Measurements from ENCODE around the gene ABCA3. TPM values are rescaled to one million over a fixed set of nuclear protein-coding genes. Genes with fewer than 3 reads are reported as not detected.

ABCA3 gene
- total RNA-seq, 1 experiment from 2014 or later, result 7.6 TPM

- peaks cover 8% of the 10 kb centered on the region for H3K4me1 Mint-ChIP-seq (ENCODE audit: low read depth, unreplicated experiment)
- no peaks in the 10 kb centered on the region for H3K9me3 Mint-ChIP-seq (ENCODE audit: low read depth, unreplicated experiment)
- DNase-seq, result no peak
- H3K27ac Mint-ChIP-seq (ENCODE audit: unreplicated experiment), result no peak overlapping the region
- peaks cover 70% of the 10 kb centered on the region for H3K36me3 Mint-ChIP-seq (ENCODE audit: insufficient read depth, unreplicated experiment)
- H3K4me3 Mint-ChIP-seq (ENCODE audit: low read depth, unreplicated experiment), result no peak overlapping the region
- no TSS peak for BruUV-seq (replicated peaks)
- CTCF ChIA-PET, result no interaction called here
- no peak for TF ChIP-seq CTCF (IDR thresholded peaks at IDR 0.05; ENCODE audit: unreplicated experiment)
- intact Hi-C loops (cut with micrococcal nuclease; ENCODE audit: unreplicated experiment), result no loop called here
- H3K27me3 Mint-ChIP-seq (ENCODE audit: unreplicated experiment), result no peaks in the 10 kb centered on the region
Observed at GRCh38 chr16:2237102-2237482, 103.4 kb downstream of the ABCA3 start.

GRCh38 chr16:2236337-2237101, 104.0 kb downstream of the ABCA3 start, which contains the start of gene DNASE1L2:
Gene DNASE1L2 (plus strand): TSS chr16:2236444. CDS start chr16:2236817, 373 bp downstream.
- intact Hi-C loops (cut with micrococcal nuclease; ENCODE audit: unreplicated experiment), result no loop called here
- TF ChIP-seq CTCF (IDR thresholded peaks at IDR 0.05; ENCODE audit: unreplicated experiment), result no peak
- H3K4me1 Mint-ChIP-seq (ENCODE audit: low read depth, unreplicated experiment), result peaks cover 8% of the 10 kb centered on the region
- peak within 1 kb of the TSS; percentile 31 for H3K27ac Mint-ChIP-seq (ENCODE audit: unreplicated experiment)
- DNase-seq, result no peak
- H3K9me3 Mint-ChIP-seq (ENCODE audit: low read depth, unreplicated experiment), result no peaks in the 10 kb centered on the region
- H3K36me3 Mint-ChIP-seq (ENCODE audit: insufficient read depth, unreplicated experiment), result peaks cover 69% of the 10 kb centered on the region
- peak within 1 kb of the TSS; percentile 32 for H3K4me3 Mint-ChIP-seq (ENCODE audit: low read depth, unreplicated experiment)
- H3K27me3 Mint-ChIP-seq (ENCODE audit: unreplicated experiment), result no peaks in the 10 kb centered on the region
- CTCF ChIA-PET, result no interaction called here
- BruUV-seq (replicated peaks), result no TSS peak

- CTCF ChIA-PET, result no interaction called here
- peaks cover 8% of the 10 kb centered on the region for H3K4me1 Mint-ChIP-seq (ENCODE audit: low read depth, unreplicated experiment)
- no peak for DNase-seq
- no peaks in the 10 kb centered on the region for H3K9me3 Mint-ChIP-seq (ENCODE audit: low read depth, unreplicated experiment)
- no TSS peak for BruUV-seq (replicated peaks)
- no peak for TF ChIP-seq CTCF (IDR thresholded peaks at IDR 0.05; ENCODE audit: unreplicated experiment)
- H3K27ac Mint-ChIP-seq (ENCODE audit: unreplicated experiment), result peak overlapping the region; percentile 31
- H3K36me3 Mint-ChIP-seq (ENCODE audit: insufficient read depth, unreplicated experiment), result peaks cover 68% of the 10 kb centered on the region
- intact Hi-C loops (cut with micrococcal nuclease; ENCODE audit: unreplicated experiment), result no loop called here
- H3K27me3 Mint-ChIP-seq (ENCODE audit: unreplicated experiment), result no peaks in the 10 kb centered on the region
- peak overlapping the region; percentile 32 for H3K4me3 Mint-ChIP-seq (ENCODE audit: low read depth, unreplicated experiment)
Observed at GRCh38 chr16:2235695-2236336, 104.7 kb downstream of the ABCA3 start.

GRCh38 chr16:2235234-2235651, 105.3 kb downstream of the ABCA3 start:
- TF ChIP-seq CTCF (IDR thresholded peaks at IDR 0.05; ENCODE audit: unreplicated experiment), result no peak
- no TSS peak for BruUV-seq (replicated peaks)

More at GRCh38 chr16:2235234-2235651, 105.3 kb downstream of the ABCA3 start:
- Mint-ChIP-seq H3K9me3 (ENCODE audit: low read depth, unreplicated experiment) (no peaks in the 10 kb centered on the region), H3K4me1 (ENCODE audit: low read depth, unreplicated experiment) (peaks cover 8% of the 10 kb centered on the region), H3K4me3 (ENCODE audit: low read depth, unreplicated experiment) (peak overlapping the region; percentile 32), H3K27ac (ENCODE audit: unreplicated experiment) (peak overlapping the region; percentile 31), H3K36me3 (ENCODE audit: insufficient read depth, unreplicated experiment) (peaks cover 72% of the 10 kb centered on the region), H3K27me3 (ENCODE audit: unreplicated experiment) (no peaks in the 10 kb centered on the region)
- CTCF ChIA-PET, result no interaction called here
- no peak for DNase-seq
- intact Hi-C loops (cut with micrococcal nuclease; ENCODE audit: unreplicated experiment), result no loop called here
